ENCODE data around the gene TMCC1. TPM values are rescaled to one million over a fixed set of nuclear protein-coding genes. Genes with fewer than 3 reads are reported as not detected.
A peak's percentile ranks its signal among the peaks of the same experiment; 100 is the strongest.

TMCC1 gene
- total and polyA plus RNA-seq, 2 donors (not counting 1 experiment from before 2014, with no cell fraction given), result 8.5 to 32.2 TPM

DNA sequence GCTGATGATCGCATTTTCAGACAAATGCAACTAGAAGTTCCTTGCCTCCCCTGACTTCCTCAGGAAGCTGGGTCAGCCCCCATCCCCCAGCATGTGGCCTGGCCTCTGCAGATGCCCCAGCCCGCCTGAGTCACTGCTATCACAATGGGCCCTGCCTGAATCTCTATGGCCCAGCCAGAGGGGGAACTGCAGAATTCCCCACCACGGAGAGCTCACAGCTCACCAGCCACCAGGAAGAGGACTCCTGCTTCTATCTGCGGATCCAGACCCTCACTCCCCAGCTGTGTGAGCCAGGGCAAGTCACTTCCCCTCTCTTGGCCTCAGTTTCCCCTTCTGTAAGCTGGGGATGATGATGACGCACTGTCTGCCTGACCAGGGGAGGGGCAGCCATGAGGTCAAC lies 293.9 kb downstream of the TMCC1 start:
- ChIA-PET POLR2A (no interaction called here), CTCF (no interaction called here)
- intact Hi-C loops (cut with micrococcal nuclease), result no loop called here
- Mint-ChIP-seq H3K9me3 (ENCODE audit: insufficient read depth) (no peaks in the 10 kb centered on the region), H3K27me3 (peaks cover 8% of the 10 kb centered on the region), H3K27ac (peak overlapping the region; percentile 20), H3K4me3 (no peak overlapping the region), H3K4me1 (peaks cover 7% of the 10 kb centered on the region)
- ATAC-seq (ENCODE audit: low read depth) (no peak), DNase-seq (no peak)
- Histone ChIP-seq H4K20me1 (ENCODE audit: control insufficient read depth, insufficient read depth, low read length, poor library complexity, severe bottlenecking) (no peaks in the 10 kb centered on the region), H3K27ac (ENCODE audit: low read length in 2 of 2) (no peak overlapping the region), H3K9me3 (ENCODE audit: control extremely low read depth in 1 of 3, control insufficient read depth in 2 of 3, insufficient read depth in 1 of 3, low read length in 2 of 3) (no peaks in the 10 kb centered on the region), H2AFZ (ENCODE audit: insufficient read depth, low read depth, low read length, poor library complexity, severe bottlenecking) (no peak overlapping the region), H3K79me2 (ENCODE audit: control insufficient read depth, insufficient read depth, low read length) (no peaks in the 10 kb centered on the region), H3K27me3 (replicated peaks in 1 of 4; ENCODE audit: control extremely low read depth in 1 of 4, control insufficient read depth in 3 of 4, insufficient read depth in 4 of 4, low read length in 3 of 4) (peaks cover 0 to 7% (median 3%) of the 10 kb centered on the region in 4 experiments), H3K4me1 (ENCODE audit: control insufficient read depth in 2 of 2, insufficient read depth in 2 of 2, low read length in 2 of 2) (peaks cover 0 to 2% of the 10 kb centered on the region in 2 donors), H3K4me3 (ENCODE audit: control extremely low read depth in 1 of 5, extremely low read depth in 1 of 5, insufficient read depth in 1 of 5, low read depth in 2 of 5, low read length in 4 of 5) (no peak overlapping the region), H3K4me2 (replicated peaks; ENCODE audit: low read depth, low read length, poor library complexity, severe bottlenecking) (no peak overlapping the region), H3K9ac (ENCODE audit: low read length) (no peak overlapping the region), H3K36me3 (replicated peaks in 1 of 2; ENCODE audit: control extremely low read depth in 1 of 2, control insufficient read depth in 1 of 2, extremely low read depth in 1 of 2, insufficient read depth in 2 of 2, low read length in 1 of 2) (no peaks in the 10 kb centered on the region)
- WGBS (ENCODE audit: insufficient coverage), result 35% methylated on average over 5 of the region's 5 CpGs
- TF ChIP-seq, protein P1, sequence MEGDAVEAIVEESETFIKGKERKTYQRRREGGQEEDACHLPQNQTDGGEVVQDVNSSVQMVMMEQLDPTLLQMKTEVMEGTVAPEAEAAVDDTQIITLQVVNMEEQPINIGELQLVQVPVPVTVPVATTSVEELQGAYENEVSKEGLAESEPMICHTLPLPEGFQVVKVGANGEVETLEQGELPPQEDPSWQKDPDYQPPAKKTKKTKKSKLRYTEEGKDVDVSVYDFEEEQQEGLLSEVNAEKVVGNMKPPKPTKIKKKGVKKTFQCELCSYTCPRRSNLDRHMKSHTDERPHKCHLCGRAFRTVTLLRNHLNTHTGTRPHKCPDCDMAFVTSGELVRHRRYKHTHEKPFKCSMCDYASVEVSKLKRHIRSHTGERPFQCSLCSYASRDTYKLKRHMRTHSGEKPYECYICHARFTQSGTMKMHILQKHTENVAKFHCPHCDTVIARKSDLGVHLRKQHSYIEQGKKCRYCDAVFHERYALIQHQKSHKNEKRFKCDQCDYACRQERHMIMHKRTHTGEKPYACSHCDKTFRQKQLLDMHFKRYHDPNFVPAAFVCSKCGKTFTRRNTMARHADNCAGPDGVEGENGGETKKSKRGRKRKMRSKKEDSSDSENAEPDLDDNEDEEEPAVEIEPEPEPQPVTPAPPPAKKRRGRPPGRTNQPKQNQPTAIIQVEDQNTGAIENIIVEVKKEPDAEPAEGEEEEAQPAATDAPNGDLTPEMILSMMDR (IDR thresholded peaks at IDR 0.05), result no peak
- no peak for TF ChIP-seq EZH2 (IDR thresholded peaks at IDR 0.05; ENCODE audit: borderline replicate concordance, insufficient read depth, low read depth, low read length, poor library complexity, severe bottlenecking)

GRCh38 chr3:129599073-129599472 lies 294.4 kb downstream of the TMCC1 start:
- Mint-ChIP-seq H3K4me1 (peaks cover 5% of the 10 kb centered on the region), H3K27ac (no peak overlapping the region), H3K4me3 (no peak overlapping the region), H3K9me3 (ENCODE audit: insufficient read depth) (no peaks in the 10 kb centered on the region), H3K27me3 (peaks cover 4% of the 10 kb centered on the region)
- ChIA-PET CTCF (no interaction called here), POLR2A (no interaction called here)
- intact Hi-C loops (cut with micrococcal nuclease), result no loop called here
- TF ChIP-seq, protein P1 (IDR thresholded peaks at IDR 0.05), result no peak
- no peak for TF ChIP-seq EZH2 (IDR thresholded peaks at IDR 0.05; ENCODE audit: borderline replicate concordance, insufficient read depth, low read depth, low read length, poor library complexity, severe bottlenecking)
- Histone ChIP-seq H2AFZ (ENCODE audit: insufficient read depth, low read depth, low read length, poor library complexity, severe bottlenecking) (no peak overlapping the region), H3K4me3 (ENCODE audit: control extremely low read depth in 1 of 5, extremely low read depth in 1 of 5, insufficient read depth in 1 of 5, low read depth in 2 of 5, low read length in 4 of 5) (no peak overlapping the region), H3K4me2 (replicated peaks; ENCODE audit: low read depth, low read length, poor library complexity, severe bottlenecking) (no peak overlapping the region), H3K9me3 (ENCODE audit: control extremely low read depth in 1 of 3, control insufficient read depth in 2 of 3, insufficient read depth in 1 of 3, low read length in 2 of 3) (no peaks in the 10 kb centered on the region), H3K36me3 (replicated peaks in 1 of 2; ENCODE audit: control extremely low read depth in 1 of 2, control insufficient read depth in 1 of 2, extremely low read depth in 1 of 2, insufficient read depth in 2 of 2, low read length in 1 of 2) (no peaks in the 10 kb centered on the region), H3K9ac (ENCODE audit: low read length) (no peak overlapping the region), H3K27ac (ENCODE audit: low read length in 2 of 2) (no peak overlapping the region), H4K20me1 (ENCODE audit: control insufficient read depth, insufficient read depth, low read length, poor library complexity, severe bottlenecking) (no peaks in the 10 kb centered on the region), H3K79me2 (ENCODE audit: control insufficient read depth, insufficient read depth, low read length) (no peaks in the 10 kb centered on the region), H3K4me1 (ENCODE audit: control insufficient read depth in 2 of 2, insufficient read depth in 2 of 2, low read length in 2 of 2) (peaks cover 3 to 4% of the 10 kb centered on the region in 2 donors), H3K27me3 (replicated peaks in 1 of 4; ENCODE audit: control extremely low read depth in 1 of 4, control insufficient read depth in 3 of 4, insufficient read depth in 4 of 4, low read length in 3 of 4) (peaks cover 0 to 9% (median 2%) of the 10 kb centered on the region in 4 experiments)
- ATAC-seq (ENCODE audit: low read depth) (no peak), DNase-seq (no peak)
- WGBS (ENCODE audit: insufficient coverage), result 96% methylated on average over 19 of the region's 19 CpGs

Data from B cell (primary cell).